IMR-90 (cell line): ENCODE measurements around the gene THRB. TPM values are rescaled to one million over a fixed set of nuclear protein-coding genes. Genes with fewer than 3 reads are reported as not detected.

ENCODE experiments used
- ATAC-seq: fragments of 200-7000 bp; cut with Tn5 transposase; 2 replicates; pipeline ENCODE4 v1.9.1; 2020; ENCODE audit warnings: low read depth, mild to moderate bottlenecking, moderate library complexity
- BruUV-seq: library from RNA; stranded (reverse); fragments of 400-500 nt; replicated peaks from 2 replicates; lab custom pipeline; 2021; lab: Mats Ljungman, UMichigan
- CTCF ChIA-PET: fragments of 300-600 bp; formaldehyde crosslinking; extraction: SDS; loops from one replicate; lab custom pipeline; 2021; ENCODE audit warnings: antibody characterized with exemption; lab: Yijun Ruan, JAX
- POLR2A ChIA-PET: fragments of 300-600 bp; sonication (Branson Sonifier 250); formaldehyde crosslinking; loops from one replicate; lab custom pipeline; 2022; ENCODE audit warnings: antibody characterized with exemption; ENCODE audit not compliant: unreplicated experiment; lab: Charles Lee
- DNase-seq: peaks from one replicate; pipeline ENCODE4 v3.0.0; 2013
- H2AFZ ChIP-seq: replicated peaks from 2 replicates; pipeline ENCODE3; 2013; ENCODE audit warnings: low read length, mild to moderate bottlenecking; ENCODE audit not compliant: poor library complexity
- H2AK5ac ChIP-seq: 2 replicates; pipeline ENCODE4 v1.6.1; 2013; ENCODE audit warnings: low read depth, low read length, inconsistent platforms
- H2AK9ac ChIP-seq: replicated peaks from 2 replicates; pipeline ENCODE3; 2013; ENCODE audit warnings: mild to moderate bottlenecking, low read depth, low read length, moderate library complexity; ENCODE audit not compliant: poor library complexity
- H2BK120ac ChIP-seq: 2 replicates; pipeline ENCODE4 v1.6.1; 2013; ENCODE audit warnings: low read depth, low read length, inconsistent platforms
- H2BK15ac ChIP-seq: 3 replicates; pipeline ENCODE4 v1.6.1; 2013; ENCODE audit warnings: low read depth, low read length, inconsistent platforms
- H2BK20ac ChIP-seq: 2 replicates; pipeline ENCODE4 v1.6.1; 2013; ENCODE audit warnings: low read depth, mild to moderate bottlenecking, inconsistent platforms, low read length, moderate library complexity
- H2BK5ac ChIP-seq: 2 replicates; pipeline ENCODE4 v1.6.1; 2013; ENCODE audit warnings: mild to moderate bottlenecking, low read depth, low read length, inconsistent platforms; ENCODE audit not compliant: poor library complexity, severe bottlenecking
- H3K14ac ChIP-seq: replicated peaks from 2 replicates; pipeline ENCODE4 v1.6.1; 2013; ENCODE audit warnings: low read depth, low read length, inconsistent platforms
- H3K18ac ChIP-seq: 2 replicates; pipeline ENCODE4 v1.6.1; 2013; ENCODE audit warnings: low read depth, low read length, control low read depth
- H3K23ac ChIP-seq: 2 replicates; pipeline ENCODE4 v1.6.1; 2013; ENCODE audit warnings: low read depth, low read length, inconsistent platforms
- H3K27ac ChIP-seq: 2 replicates; pipeline ENCODE4 v1.5.1; 2013; ENCODE audit warnings: mild to moderate bottlenecking, control low read depth, low read length; ENCODE audit not compliant: insufficient read depth
- H3K27me3 ChIP-seq: 2 replicates; pipeline ENCODE4 v1.6.1; 2013; ENCODE audit warnings: low read length; ENCODE audit not compliant: control insufficient read depth, insufficient read depth
- H3K36me3 ChIP-seq: 2 replicates; pipeline ENCODE4 v1.6.1; 2013; ENCODE audit warnings: low read length, mixed read lengths; ENCODE audit not compliant: control insufficient read depth, insufficient read depth
- H3K4ac ChIP-seq: 2 replicates; pipeline ENCODE4 v1.6.1; 2013; ENCODE audit warnings: low read depth, low read length, inconsistent platforms
- H3K4me1 ChIP-seq: 2 replicates; pipeline ENCODE4 v1.6.1; 2013; ENCODE audit warnings: low read length, mixed read lengths; ENCODE audit not compliant: control insufficient read depth, insufficient read depth
- H3K4me2 ChIP-seq: 2 replicates; pipeline ENCODE4 v1.6.1; 2013; ENCODE audit warnings: low read depth, mild to moderate bottlenecking, control low read depth, low read length, moderate library complexity
- H3K4me3 ChIP-seq: 2 replicates; pipeline ENCODE4 v1.5.1; 2013; ENCODE audit warnings: low read depth, mild to moderate bottlenecking, control low read depth, low read length, moderate library complexity; ENCODE audit not compliant: insufficient read depth
- H3K56ac ChIP-seq: 2 replicates; pipeline ENCODE4 v1.6.1; 2013; ENCODE audit warnings: low read length, inconsistent platforms; ENCODE audit not compliant: insufficient read depth; ENCODE audit errors: extremely low read depth
- H3K79me1 ChIP-seq, 2 experiments: 2 replicates each; pipeline ENCODE4 v1.6.1; 2013; ENCODE audit warnings: low read length in 2 of 2, inconsistent platforms in 1 of 2, low read depth in 1 of 2
- H3K9ac ChIP-seq: 2 replicates; pipeline ENCODE4 v1.6.1; 2013; ENCODE audit warnings: low read depth, low read length, control low read depth
- H3K9me1 ChIP-seq: 2 replicates; pipeline ENCODE4 v1.6.1; 2013; ENCODE audit warnings: low read length, inconsistent platforms; ENCODE audit not compliant: insufficient read depth
- H3K9me3 ChIP-seq: 2 replicates; pipeline ENCODE4 v1.6.1; 2013; ENCODE audit warnings: low read length; ENCODE audit not compliant: control insufficient read depth, insufficient read depth
- H4K20me1 ChIP-seq: 2 replicates; pipeline ENCODE4 v1.6.1; 2013; ENCODE audit warnings: low read length, inconsistent platforms; ENCODE audit not compliant: insufficient read depth
- H4K5ac ChIP-seq: 2 replicates; pipeline ENCODE4 v1.6.1; 2013; ENCODE audit warnings: mild to moderate bottlenecking, low read depth, low read length, control low read depth
- H4K8ac ChIP-seq, 2 experiments: 2 replicates each; pipeline ENCODE4 v1.6.1; 2013; ENCODE audit warnings: low read depth in 2 of 2, low read length in 2 of 2, control low read depth in 1 of 2, inconsistent platforms in 1 of 2
- H4K91ac ChIP-seq: 2 replicates; pipeline ENCODE4 v1.6.1; 2013; ENCODE audit warnings: low read depth, low read length, inconsistent platforms; ENCODE audit not compliant: insufficient read depth
- CHD1 ChIP-seq: IDR thresholded peaks from 2 replicates; pipeline ENCODE4 v1.6.1; 2012; ENCODE audit warnings: low read depth, low read length, improper control_type of control experiment
- CTCF ChIP-seq: conservative IDR thresholded peaks from 2 replicates; pipeline ENCODE4 v1.5.1; 2012; ENCODE audit warnings: mild to moderate bottlenecking, low read depth, low read length, improper control_type of control experiment
- MAFK ChIP-seq: IDR thresholded peaks from 2 replicates; pipeline ENCODE4 v1.6.1; 2012; ENCODE audit warnings: low read depth, low read length, improper control_type of control experiment
- MAZ ChIP-seq: IDR thresholded peaks from 2 replicates; pipeline ENCODE4 v1.6.1; 2012; ENCODE audit warnings: low read depth, mild to moderate bottlenecking, low read length, improper control_type of control experiment, moderate library complexity, borderline replicate concordance
- NFE2L2 ChIP-seq: fragments of 150-350 bp; IDR thresholded peaks from 2 replicates; pipeline ENCODE4 v1.6.1; 2016; ENCODE audit warnings: low read depth, mild to moderate bottlenecking, low read length
- RCOR1 ChIP-seq: IDR thresholded peaks from 2 replicates; pipeline ENCODE4 v1.6.1; 2012; ENCODE audit warnings: mild to moderate bottlenecking, low read length, improper control_type of control experiment; ENCODE audit not compliant: insufficient replicate concordance
- RFX5 ChIP-seq: IDR thresholded peaks from 2 replicates; pipeline ENCODE4 v1.8.0; 2012; ENCODE audit warnings: low read depth, mild to moderate bottlenecking, low read length, moderate library complexity
- SMC3 ChIP-seq: fragments of 150-350 bp; IDR thresholded peaks from 2 replicates; pipeline ENCODE4 v1.6.1; 2016; ENCODE audit warnings: low read depth, mild to moderate bottlenecking, antibody characterized with exemption, low read length, moderate library complexity
- WGBS, 2 experiments: methylation state at CpG; one replicate each; pipeline versions ENCODE4 v1.1.5 to v1.1.7; 2013; ENCODE audit warnings: missing lambda C conversion rate in 2 of 2; ENCODE audit not compliant: insufficient read length in 1 of 2; ENCODE audit errors: extremely low coverage in 2 of 2; 5-methylcytosine and 5-hydroxymethylcytosine counted together
- dilution Hi-C: fragments of 300-500 bp; cut with HindIII; formaldehyde crosslinking; loops from one replicate; pipeline ENCODE4 v1.14.3; 2018; ENCODE audit warnings: low sequenced_read_pairs; ENCODE audit not compliant: unreplicated experiment
- in situ Hi-C: fragments of 300-500 bp; cut with MboI; formaldehyde crosslinking; loops from 3 replicates; pipeline ENCODE4 v1.14.3; 2019; ENCODE audit warnings: low sequenced_read_pairs, inconsistent platforms, mixed read lengths
- intact Hi-C: fragments of 100-400 bp; cut with micrococcal nuclease; formaldehyde crosslinking; loops from 2 replicates; pipeline ENCODE4 v1.10.0; 2022
- polyA plus RNA-seq, 3 experiments: library from polyadenylated mRNA; depleted of rRNA; stranded (reverse); fragments of >200 nt; gene quantifications; 2 replicates each; pipeline ENCODE4 v1.2.3, GENCODE V29; 2012; ENCODE audit warnings: low replicate concordance in 1 of 3
- total RNA-seq: library from RNA; depleted of rRNA; stranded (reverse); fragments of >200 nt; gene quantifications from 2 replicates; pipeline ENCODE4 v1.2.3, GENCODE V29; 2012

Gene THRB
- total and polyA plus RNA-seq, 2 of the 4 experiments (the other 2 are of a cell fraction): under 0.01 TPM; not detected in 1

GRCh38 chr3:24110051-24110450 is 384.6 kb downstream of the THRB start:
- no peak overlapping the region for H2BK120ac ChIP-seq
- H4K5ac ChIP-seq: no peak overlapping the region
- H4K8ac ChIP-seq: no peak overlapping the region
- H3K4ac ChIP-seq: no peak overlapping the region
- H3K4me2 ChIP-seq: no peak overlapping the region
- DNase-seq: no peak
- no peak overlapping the region for H2AK5ac ChIP-seq
- H3K4me3 ChIP-seq: no peak overlapping the region
- POLR2A ChIA-PET: no interaction called here
- no peaks in the 10 kb centered on the region; the same call in 1 of the 2 replicates for H3K27me3 ChIP-seq
- no peak overlapping the region for H2BK20ac ChIP-seq
- WGBS, 2 experiments: no CpG with 5 or more reads among the region's 1 CpG
- TF ChIP-seq SMC3: no peak
- TF ChIP-seq NFE2L2: no peak
- no peak for TF ChIP-seq MAZ
- no peak for TF ChIP-seq RCOR1
- TF ChIP-seq RFX5: no peak
- no peak for TF ChIP-seq MAFK
- TF ChIP-seq CHD1: no peak
- no peak for TF ChIP-seq CTCF
- CTCF ChIA-PET: no interaction called here
- intact Hi-C loops (no loop called here), dilution Hi-C loops (no loop called here), in situ Hi-C loops (no loop called here)
- H3K23ac ChIP-seq: no peak overlapping the region
- H3K4me1 ChIP-seq: no peaks in the 10 kb centered on the region
- BruUV-seq: no TSS peak
- no peak overlapping the region for H3K27ac ChIP-seq
- H3K9me3 ChIP-seq: no peaks in the 10 kb centered on the region
- H2BK5ac ChIP-seq: no peak overlapping the region
- H3K9ac ChIP-seq: no peak overlapping the region
- H2BK15ac ChIP-seq: no peak overlapping the region
- no peaks in the 10 kb centered on the region for H4K20me1 ChIP-seq
- ATAC-seq: no peak
- no peaks in the 10 kb centered on the region for H3K79me1 ChIP-seq
- no peak overlapping the region for H2AK9ac ChIP-seq
- no peaks in the 10 kb centered on the region for H3K36me3 ChIP-seq
- no peak overlapping the region for H2AFZ ChIP-seq
- H3K9me1 ChIP-seq: no peaks in the 10 kb centered on the region
- no peak overlapping the region for H4K91ac ChIP-seq
- H3K56ac ChIP-seq: no peak overlapping the region
- no peak overlapping the region for H3K18ac ChIP-seq
- no peak overlapping the region for H3K14ac ChIP-seq
